PC-9 (cell line): Measurements from ENCODE around the gene KLHL36.

Experiments used
- CTCF ChIP-seq: fragments of 200-600 bp; sonication (generic); conservative IDR thresholded peaks from 2 replicates; pipeline ENCODE4 v1.6.1; 2017; ENCODE audit warnings: mixed run types, antibody characterized with exemption, mild to moderate bottlenecking, moderate library complexity
- EZH2 ChIP-seq: fragments of 200-600 bp; sonication (generic); IDR thresholded peaks from 2 replicates; pipeline ENCODE4 v1.8.0; 2017; ENCODE audit warnings: antibody characterized with exemption, low read depth

GRCh38 chr16:84704253-84704652, 55.9 kb downstream of the KLHL36 start:
- no peak for TF ChIP-seq CTCF
- TF ChIP-seq EZH2: no peak
